ENCODE results near the gene TRIM21.

DNA sequence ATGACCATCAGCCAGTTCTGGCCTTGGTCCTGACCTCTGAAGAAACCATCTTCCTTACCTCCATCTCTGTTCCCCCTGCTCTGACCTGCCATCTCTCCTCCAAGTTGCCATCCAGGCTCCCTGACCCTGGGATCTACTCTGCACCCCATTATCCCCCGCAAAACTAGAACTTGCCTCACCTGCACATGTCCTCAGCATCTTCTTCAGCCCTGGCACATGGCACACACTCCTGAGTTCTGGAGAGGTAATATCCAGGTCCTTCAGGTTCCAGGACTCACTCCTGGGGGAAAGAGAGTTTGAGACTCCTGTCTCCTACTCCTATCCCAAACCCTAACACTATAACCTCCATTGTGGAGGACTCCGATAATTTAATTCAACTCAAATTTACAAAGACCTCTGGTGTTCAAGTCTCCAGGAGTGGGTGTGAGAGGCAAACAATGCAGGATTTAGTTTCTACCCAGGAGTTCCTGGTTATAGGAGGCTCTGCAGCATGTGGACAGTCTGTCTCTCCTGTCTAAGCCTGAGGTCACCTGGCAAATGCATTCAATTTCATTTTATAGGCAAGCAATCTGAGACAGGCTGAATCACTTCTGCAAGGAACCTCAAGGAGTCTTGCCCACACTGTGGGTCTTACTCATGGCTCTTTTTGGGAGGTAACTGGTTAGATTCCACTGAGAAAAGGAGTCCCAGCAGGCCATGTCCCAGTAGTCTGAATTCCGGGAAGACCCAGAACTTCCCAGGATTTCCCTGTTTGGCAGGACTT, 7.3 kb downstream of the TRIM21 start:
- TF ChIP-seq CTCF (IDR thresholded peaks at IDR 0.05) (no peak), ZFX (IDR thresholded peaks at IDR 0.05; ENCODE audit: borderline replicate concordance) (no peak)
